Kidney tubule cell (primary cell): ENCODE results near the gene MAMLD1.

Experiments
- DNase-seq: peaks from one replicate; pipeline ENCODE4 v3.0.0-alpha.2; 2018; ENCODE audit warnings: low spot score

Gene MAMLD1

DNA sequence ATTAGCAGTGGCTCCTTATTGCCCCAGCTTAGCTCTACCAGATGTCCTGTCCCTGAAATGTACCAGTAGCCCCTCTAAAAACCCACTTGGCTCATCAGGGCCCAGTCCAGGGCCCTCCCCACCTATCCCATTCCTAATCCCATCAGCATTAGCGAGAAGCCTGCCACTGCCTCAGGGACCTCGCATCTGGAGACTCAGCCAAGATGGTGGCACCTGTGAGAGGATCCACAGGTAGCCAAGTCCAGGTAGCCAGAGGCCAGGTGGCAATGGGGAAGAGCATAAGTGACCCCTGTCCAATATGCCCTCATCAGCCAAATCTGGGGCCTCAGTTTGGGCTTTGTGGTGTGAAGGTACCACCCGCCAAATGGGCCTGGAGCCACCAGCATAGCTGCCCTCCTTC lies 97.7 kb downstream of the MAMLD1 start:
- no peak for DNase-seq

DNA sequence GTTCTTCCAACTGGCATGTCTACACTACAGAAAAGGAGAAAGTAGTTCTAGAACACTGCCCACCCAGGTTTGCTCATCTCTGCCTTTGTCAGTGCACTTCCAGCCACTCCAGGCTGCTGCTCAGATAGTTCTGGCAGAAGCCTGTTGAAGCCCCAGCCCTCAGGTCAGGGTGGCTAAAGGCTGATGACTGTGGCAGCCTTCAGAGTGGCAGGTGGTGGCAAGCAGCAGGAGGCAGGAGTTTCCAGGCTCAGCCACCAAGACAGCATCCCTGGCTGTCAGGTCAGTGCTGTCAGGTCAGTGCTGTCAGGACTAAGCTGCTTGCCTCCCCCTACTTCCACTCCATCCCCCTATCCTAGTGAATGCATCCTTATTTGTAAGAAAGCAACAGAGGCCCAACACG lies 100.4 kb downstream of the MAMLD1 start:
- DNase-seq: no peak

DNA sequence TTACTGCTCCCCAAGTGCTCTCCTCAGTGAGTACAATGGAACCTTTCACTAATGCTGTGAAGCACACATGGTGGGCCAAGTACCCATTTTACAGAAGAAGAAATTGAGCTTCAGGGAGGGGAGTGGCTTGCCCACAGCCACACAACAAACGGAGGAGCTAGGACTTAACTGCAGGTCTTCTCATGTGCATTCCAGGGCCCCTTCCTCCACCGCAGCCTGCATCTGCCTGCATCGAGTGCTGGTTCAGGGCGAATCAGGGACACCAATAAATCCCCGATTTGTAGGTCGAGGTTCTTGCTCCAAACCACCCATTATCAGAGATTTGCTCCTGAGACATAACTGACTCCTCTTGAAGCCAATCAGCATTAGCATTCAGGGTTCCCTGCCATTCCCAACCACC lies 100.9 kb downstream of the MAMLD1 start:
- no peak for DNase-seq

DNA sequence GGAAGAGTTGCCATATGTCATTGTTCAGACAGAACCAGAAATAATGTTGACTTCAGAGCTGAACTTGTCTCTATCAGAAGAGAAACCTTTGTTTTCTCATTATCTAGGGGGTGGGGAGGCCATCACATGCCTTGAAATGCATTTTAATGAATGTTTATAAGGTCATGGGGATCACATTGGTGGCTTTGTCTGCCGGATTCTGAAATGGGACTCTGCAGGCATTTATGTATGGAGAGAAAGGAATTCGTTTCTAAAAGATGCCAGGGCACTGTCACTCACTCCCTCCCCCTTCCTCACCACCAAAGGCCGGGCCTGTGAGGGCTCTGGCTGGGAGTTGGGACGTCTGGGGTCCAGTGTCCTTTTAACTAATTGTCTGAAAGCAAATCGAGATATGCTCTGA lies 102.2 kb downstream of the MAMLD1 start:
- DNase-seq: no peak

DNA sequence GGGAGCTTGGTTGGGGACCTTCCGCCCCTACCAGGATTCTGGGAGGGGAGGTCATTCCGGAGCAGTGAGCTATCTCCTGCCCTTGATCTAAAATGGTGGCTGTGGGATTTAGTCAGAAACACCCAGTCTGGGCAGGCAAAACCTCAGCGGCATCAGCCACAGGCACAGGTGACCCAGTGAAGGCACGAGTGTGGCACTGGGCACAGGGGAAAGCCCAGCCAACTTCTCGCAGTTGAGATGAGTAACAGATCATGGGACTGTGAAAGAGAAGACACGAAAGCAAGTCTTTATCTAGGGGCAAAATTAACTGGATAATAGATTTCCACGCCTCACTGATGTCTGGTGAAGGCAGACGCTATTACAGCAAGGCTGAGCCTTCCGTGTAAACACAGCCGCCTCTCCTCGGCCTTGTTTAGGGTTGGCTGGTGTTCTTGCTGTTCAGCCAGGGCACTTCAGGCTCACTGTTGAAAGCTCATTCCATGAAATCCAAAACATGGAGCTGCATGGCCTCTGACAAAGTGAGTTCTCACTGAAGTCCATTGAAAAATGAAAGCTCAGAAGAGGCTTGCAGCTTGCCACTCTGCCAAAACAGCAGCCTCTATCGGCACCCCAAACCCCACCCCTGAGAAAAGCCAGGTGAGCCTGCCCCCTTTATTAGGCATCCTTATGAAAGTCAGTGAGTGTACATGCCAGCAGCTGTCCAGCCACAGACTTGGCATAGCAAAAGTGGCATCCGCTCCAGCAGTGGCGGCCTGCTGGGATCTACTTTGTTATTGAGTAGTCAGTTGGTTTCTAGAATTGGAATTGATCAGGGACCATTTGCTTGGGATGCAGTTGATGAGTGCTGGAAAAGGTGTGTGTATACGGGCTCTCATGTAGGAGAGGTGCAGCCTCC lies 103.0 kb downstream of the MAMLD1 start:
- DNase-seq: peak; percentile 30

DNA sequence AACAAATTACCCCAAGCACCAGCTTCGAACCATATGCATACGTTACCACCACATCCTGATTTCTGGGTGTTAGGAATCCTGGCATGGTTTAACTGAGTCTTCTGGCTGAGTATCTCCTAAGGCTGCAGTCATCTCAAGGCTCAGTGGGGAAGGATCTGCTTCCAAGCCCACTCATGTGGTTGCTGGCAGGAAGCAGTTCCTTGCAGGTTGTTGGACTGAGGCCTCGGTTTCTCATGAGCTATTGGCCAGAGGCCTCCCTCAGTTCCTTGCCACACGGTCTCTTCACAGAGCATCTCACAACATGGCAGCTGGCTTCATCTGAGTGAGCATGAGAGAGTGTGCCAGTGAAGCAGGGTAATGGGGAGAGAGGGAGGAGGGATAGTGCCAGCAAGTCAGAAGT lies 109.2 kb downstream of the MAMLD1 start:
- no peak for DNase-seq

DNA sequence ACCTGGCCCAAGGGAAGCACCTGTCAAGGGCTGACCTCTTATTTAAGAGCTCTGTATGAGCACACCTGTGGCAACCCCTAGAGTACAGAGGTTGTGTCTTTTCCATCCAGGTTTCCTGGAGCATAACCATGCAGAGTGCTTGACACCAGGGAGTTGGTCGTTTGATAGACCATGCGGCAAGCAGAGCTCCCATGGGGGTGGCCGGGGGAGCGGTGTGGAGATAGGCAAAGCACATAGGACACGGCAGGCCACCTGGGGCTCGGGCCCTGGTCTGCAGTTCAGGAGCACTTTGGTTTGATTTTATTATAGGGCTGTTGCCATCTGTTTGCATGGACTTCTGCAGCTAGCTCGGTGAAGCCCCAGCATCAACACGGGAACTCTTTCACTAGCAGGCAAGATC lies 110.3 kb downstream of the MAMLD1 start:
- DNase-seq: no peak

DNA sequence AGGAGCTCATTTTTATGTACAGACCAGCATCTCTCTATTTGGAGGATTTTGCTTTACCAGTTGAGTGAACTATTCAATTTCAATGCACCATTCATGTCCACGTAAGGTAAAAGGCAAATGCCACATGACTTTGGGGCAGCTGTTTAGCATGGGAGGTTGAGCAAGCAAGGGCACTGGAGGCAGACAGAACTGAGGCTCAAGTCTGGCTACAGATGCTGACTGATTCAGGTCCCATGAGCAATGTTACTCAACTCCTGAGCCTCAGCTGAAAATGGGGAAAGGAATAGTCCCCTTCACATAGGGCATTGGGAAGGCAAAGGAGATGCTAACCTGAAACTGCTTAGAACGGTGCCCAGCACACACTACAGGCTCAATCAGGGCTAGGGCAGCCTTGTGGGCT lies 112.3 kb downstream of the MAMLD1 start:
- no peak for DNase-seq

DNA sequence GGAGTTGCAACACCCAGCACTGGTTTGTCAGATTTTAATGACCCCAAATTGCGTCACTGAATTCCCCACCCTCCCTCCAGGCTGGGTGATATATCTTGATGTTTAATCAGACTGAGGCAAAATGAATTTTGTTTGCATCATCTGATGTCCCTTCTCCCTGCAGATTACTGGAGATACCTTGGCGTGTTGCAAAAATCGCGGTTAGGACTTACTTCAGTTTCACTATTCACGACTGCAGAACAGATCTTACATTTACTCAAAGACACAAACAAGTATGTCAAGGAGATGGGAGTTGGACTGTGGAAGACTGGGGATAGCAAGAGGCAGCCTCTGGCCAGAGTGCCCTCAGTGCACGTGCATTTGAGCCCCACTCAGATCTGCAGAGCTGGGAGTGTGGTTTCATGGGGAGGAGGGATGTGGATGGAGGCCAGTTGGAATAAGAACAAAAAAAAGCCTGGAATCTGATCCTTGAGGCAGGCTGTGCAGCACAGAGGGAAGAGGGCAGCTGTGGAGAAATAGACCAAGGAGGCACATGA lies 113.1 kb downstream of the MAMLD1 start:
- no peak for DNase-seq

DNA sequence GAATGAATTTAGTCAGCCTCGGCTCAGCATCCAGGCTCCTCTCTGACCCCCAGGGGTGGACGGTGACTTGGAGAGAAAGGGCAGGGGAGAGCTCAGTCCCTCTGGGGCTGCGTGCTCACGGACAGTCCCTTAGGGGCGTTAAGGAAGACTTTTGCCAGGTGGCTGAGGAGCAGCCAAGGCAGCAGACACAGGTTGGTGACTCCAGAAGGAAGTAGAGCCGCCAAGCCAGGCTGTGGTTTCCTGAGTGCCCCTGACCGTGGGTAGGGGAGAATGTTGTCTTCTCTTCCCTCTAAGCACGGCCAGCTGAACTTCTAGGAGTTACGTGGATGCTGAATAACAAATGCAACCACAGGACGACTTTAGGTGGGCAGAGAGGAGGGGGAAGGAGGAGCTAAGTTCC lies 114.3 kb downstream of the MAMLD1 start:
- no peak for DNase-seq

DNA sequence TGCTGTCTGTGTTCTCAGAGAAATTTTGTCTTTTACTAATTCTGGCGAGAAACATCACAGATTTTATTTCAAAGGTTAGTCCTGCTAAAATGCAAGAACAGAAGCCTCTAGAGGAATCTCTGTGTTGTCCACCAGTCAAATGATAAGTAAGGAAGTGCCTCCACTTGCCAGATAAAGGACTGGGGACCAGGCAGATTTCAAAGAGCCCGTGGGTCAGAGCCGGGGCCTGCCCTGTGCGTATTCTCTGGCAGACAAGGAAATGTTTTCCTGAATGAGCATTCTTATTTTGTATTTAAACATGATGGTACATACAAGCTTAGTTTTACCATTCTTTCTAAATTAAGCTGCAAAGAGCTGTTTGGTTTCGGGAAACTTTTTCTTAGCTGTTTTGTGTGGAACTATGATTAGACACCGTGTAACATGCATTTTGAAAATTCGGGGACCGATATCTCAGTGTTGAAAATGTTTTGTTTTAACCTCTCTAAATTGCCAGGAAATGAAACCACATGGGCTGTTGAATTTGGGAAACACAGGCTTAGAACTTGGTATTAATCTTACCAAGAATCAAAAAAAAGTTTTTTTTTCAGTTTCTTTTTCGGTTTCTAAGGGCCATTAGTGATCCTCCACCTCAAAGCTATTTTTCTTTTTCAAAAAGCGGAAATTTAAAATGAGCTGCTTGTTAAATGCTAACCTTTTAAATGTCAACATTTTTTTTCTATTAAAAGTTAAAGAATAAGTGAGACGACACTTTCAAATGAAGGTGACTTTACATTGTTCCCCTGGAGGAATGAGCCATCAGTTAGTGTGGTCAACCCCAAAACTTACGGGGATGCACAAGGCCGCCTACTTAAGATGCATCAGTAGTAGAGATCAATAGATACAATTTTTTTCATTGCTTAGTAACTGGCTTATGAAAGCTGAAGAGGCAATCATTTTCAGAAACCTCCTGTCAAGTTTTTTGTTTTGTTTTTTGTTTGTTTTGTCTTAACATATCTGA lies 115.7 kb downstream of the MAMLD1 start:
- no peak for DNase-seq

DNA sequence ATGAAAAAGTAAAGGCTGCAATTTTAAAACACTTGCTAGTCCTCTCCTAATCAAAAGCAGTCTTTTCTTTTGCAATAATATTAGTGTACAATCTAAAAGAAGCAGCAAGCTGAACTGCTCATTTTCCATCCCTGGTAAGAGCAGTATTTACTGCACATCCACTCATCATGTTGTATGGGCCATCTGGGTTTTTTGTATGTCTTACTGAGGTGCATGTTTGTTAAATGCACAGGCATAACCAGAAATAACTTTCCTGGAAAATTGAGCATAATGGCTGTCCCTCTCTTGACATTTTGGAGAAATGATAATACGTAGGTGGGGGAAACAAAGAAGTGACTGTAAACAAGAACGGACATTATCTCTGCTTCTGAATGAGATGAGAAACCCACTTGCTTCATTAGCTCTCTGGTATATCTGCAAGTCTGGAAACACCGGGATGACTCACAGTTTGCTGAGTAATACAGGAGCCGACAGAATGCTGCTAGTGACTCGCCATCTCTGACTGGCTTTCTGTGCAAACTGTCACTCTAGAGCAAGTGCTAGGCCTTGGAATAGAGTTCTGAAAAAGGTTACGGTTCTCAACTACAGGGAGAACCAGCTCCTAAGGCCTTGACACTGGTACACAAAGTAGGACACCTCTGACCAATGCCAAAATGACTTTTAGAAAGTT lies 119.6 kb downstream of the MAMLD1 start:
- peak; percentile 86 for DNase-seq

DNA sequence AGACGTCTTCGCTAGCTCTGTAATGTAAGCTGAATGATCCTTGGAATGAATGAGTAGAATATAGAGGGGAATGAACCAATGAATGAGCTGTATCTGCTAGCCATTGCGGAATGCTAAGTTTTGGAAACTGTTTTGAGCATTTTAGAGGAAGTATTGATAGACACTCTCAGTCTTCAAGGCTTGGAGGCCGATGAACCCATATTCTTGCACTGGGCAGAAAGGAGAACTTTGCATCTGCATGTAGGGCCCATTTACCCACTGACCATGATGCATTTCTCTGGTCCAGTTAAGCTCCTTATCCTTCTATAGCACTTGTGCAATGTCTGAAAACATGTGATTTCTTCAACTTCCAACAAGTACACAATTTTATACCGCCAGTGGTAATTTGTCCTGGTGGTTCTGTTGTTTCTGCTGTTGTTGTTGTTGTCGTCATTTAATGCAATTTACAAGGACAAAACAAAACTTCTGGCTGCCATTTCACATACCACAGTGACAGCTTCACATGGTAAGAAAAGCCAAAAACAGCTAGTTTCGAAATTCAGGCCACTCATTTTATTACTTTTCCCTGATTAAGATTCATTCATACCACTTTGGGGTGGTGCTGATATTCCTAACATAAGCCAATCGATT lies 120.4 kb downstream of the MAMLD1 start:
- DNase-seq: no peak

DNA sequence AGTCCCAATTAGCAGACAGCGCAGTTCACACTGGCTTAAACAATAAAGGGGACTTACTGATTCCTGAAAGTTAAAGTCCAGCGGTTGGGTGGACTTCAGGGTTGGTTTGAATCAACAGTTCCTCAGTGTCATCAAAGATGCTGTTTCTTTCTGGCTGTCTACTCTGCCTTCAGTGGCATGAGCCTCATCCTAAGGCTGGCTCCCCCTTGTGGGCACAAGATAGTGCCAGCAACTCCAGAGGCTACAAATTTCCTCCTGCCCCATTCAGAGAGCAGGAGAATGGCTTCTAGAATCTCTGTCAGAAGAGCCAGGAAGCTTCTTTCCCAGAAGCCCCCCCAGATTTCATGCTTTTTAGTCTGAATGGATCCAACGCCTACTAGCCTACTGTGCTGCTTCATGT lies 122.9 kb downstream of the MAMLD1 start:
- peak; percentile 61 for DNase-seq

DNA sequence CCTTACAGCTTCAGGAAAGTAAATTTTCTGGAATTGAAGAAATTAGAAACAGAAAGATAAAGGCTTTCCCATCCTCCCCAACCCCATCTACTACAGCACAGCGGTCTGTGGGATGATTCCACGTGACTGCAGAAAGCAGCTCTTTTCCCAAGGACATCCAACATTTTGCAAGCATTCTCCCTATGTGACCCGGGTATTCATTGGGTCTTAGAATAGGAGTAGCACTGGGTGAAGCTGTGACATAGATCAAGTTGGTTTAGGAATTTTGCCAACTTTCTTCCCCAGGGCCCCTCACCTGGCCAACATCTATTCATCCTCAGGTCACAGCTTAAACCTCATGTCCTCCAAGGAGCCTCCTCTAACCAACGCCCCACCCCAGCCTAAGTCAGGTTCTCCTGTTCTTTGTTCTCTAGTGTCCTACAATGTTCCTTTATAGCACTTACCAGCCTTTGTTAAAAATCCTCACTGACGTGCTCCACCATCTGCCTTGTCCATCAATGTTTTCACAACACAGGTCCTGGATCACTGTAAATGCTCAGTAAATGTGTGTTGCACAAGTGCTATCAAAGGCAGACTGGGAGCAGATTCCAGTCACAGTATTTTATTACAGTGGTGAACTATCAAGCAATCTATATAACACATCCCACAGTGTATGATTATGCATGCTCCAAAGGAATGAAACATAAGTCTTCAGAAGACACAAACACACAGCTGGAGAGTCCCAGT lies 124.4 kb downstream of the MAMLD1 start:
- DNase-seq: no peak

DNA sequence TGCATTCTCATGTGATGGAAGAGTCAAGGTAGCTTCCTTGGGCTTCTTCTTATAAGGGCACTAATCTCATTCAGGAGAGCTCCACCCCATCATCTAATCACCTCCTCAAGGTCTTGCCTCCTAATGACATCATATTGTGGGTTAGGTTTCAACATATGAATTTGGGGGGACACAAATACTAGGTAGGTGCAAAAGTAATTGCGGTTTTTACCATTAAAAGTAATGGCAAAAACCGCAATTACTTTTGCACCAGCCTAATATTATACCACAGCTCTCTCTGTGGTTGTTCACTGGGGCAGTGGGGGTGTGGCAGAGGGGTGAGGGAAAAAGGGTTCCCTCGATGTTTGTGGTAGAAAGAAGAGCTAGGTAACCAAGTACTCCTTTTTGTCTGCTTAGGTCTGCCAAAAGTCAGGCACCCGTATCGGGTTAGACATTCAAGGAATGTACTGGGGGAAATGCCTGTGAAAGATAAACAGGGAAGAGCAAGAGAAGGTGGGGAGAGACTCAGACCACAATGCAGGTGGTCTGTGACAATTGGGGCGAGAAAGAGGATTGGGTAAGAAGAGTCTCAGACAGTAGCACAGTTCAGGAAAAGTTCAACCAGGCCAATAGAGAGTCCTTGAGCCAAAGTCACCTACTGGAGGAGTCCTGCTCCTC lies 126.4 kb downstream of the MAMLD1 start:
- peak; percentile 82 for DNase-seq

DNA sequence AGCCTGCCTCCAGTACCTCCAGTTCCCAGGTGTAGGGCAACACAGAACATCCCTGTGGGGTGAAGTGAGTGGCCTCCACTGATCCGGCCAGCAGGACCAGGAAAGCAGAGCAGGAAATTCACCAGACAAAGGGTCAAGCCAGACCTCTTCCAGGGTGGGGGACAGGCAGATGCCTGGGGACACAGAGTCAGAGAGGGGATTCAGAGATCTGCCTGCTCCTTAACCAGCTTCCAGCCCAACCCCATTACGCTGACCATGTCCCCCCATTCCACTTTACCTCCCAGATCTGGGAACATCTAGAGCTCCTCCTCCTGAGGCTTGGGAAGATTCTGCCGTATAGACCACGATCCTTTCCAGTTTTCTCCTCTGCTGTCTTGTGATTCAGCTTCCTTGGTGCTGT lies 132.4 kb downstream of the MAMLD1 start:
- no peak for DNase-seq

DNA sequence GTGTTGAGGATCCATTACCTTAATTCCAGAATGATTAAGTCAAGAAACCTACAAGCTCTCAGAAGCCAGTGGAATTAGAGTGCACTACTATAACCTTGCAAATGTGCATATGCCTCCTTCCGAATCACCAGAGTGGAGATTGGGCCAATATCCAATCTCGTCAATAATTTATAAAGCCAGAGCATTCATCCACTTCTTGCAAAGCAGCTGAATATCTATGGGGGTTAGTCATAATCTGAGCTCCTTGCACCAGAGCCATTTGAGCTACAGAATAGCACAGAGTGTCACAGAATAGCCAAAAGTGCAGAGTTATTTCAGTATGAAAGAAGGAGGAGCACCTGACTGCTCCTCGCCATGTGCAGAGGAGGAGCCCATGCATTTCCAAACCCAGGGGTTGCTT lies 136.1 kb downstream of the MAMLD1 start:
- peak; percentile 50 for DNase-seq

DNA sequence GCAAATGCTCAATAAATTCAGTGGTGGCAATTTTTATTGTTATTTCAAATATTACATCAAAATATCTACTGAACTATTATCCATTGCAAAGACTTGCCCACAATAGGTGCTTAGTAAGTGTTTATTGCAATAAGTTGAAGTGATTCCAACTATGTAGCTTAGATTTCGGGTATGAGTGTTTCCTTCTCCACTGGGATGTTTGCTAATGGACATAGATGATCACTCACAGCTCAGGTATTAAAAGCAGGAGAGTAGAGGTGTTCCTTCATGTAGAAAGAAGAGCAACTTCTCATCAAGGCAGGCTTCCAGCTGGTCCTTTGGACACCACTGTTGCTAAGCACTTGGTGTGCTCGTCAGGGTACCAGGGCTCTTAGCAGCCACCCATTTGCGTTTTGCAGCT lies 139.0 kb downstream of the MAMLD1 start:
- no peak for DNase-seq
